Effector CD4-positive, alpha-beta T cell (primary cell): Measurements from ENCODE around the gene MTFR2.
A peak's percentile ranks its signal among the peaks of the same experiment; 100 is the strongest.
"Not testable (repeated sequence)": the region's sequence is repeated elsewhere in the genome, so short reads cannot be mapped to it uniquely, and the experiment has no call there.

ENCODE experiments used
- DNase-seq: peaks from one replicate; pipeline ENCODE4 v3.0.0-alpha.2; 2020

MTFR2 gene

GRCh38 chr6:136232701-136233100, 17.4 kb downstream of the MTFR2 start:
- DNase-seq: no peak

GRCh38 chr6:136230219-136230853, 19.8 kb downstream of the MTFR2 start:
- no peak for DNase-seq

GRCh38 chr6:136228814-136229213, 21.3 kb downstream of the MTFR2 start:
- no peak for DNase-seq

- DNase-seq: no peak
Observed at GRCh38 chr6:136226674-136227377, 23.3 kb downstream of the MTFR2 start.

- peak; percentile 42 for DNase-seq
Observed at GRCh38 chr6:136226027-136226673, 24.0 kb downstream of the MTFR2 start.

- no peak for DNase-seq
Observed at GRCh38 chr6:136225496-136225895, 24.6 kb downstream of the MTFR2 start.

- DNase-seq: not testable (repeated sequence)
Observed at GRCh38 chr6:136224974-136225373, 25.1 kb downstream of the MTFR2 start.

- no peak for DNase-seq
Observed at GRCh38 chr6:136216503-136217401, 33.4 kb downstream of the MTFR2 start.

- no peak for DNase-seq
Observed at GRCh38 chr6:136213853-136214252, 36.3 kb downstream of the MTFR2 start.

GRCh38 chr6:136213012-136213539, 37.0 kb downstream of the MTFR2 start:
- no peak for DNase-seq

GRCh38 chr6:136212608-136213007, 37.5 kb downstream of the MTFR2 start:
- no peak for DNase-seq

GRCh38 chr6:136210398-136211165, 39.5 kb downstream of the MTFR2 start:
- no peak for DNase-seq

GRCh38 chr6:136209496-136209895, 40.6 kb downstream of the MTFR2 start:
- no peak for DNase-seq

GRCh38 chr6:136208783-136209182, 41.3 kb downstream of the MTFR2 start:
- no peak for DNase-seq

- DNase-seq: no peak
Observed at GRCh38 chr6:136201732-136202131, 48.4 kb downstream of the MTFR2 start.

GRCh38 chr6:136192902-136193301, 57.2 kb downstream of the MTFR2 start:
- DNase-seq: no peak

GRCh38 chr6:136191606-136192312, 58.4 kb downstream of the MTFR2 start:
- no peak for DNase-seq

- no peak for DNase-seq
Observed at GRCh38 chr6:136189104-136189503, 61.0 kb downstream of the MTFR2 start.

- no peak for DNase-seq
Observed at GRCh38 chr6:136188486-136188885, 61.6 kb downstream of the MTFR2 start.

GRCh38 chr6:136186363-136186762, 63.7 kb downstream of the MTFR2 start:
- no peak for DNase-seq

GRCh38 chr6:136184738-136185137, 65.4 kb downstream of the MTFR2 start:
- no peak for DNase-seq
